SU-DHL-6 (cell line): ENCODE results near the gene NPTXR.
"Not testable (repeated sequence)": the region's sequence is repeated elsewhere in the genome, so short reads cannot be mapped to it uniquely, and the experiment has no call there.

ENCODE experiments used
- H2AFZ ChIP-seq: fragments of 200-600 bp; sonication (generic); 2 replicates; pipeline ENCODE4 v1.6.1; 2014; ENCODE audit warnings: low read depth, mild to moderate bottlenecking, moderate library complexity, mixed read lengths, antibody characterized with exemption, low read length; ENCODE audit not compliant: severe bottlenecking
- H3F3A ChIP-seq: fragments of 200-600 bp; shearing (Covaris generic); 2 replicates; pipeline ENCODE4 v1.6.0; 2016; ENCODE audit warnings: antibody characterized with exemption, mild to moderate bottlenecking; ENCODE audit not compliant: insufficient read depth
- H3K27ac ChIP-seq: fragments of 200-600 bp; sonication (generic); 2 replicates; pipeline ENCODE4 v1.5.1; 2016; ENCODE audit warnings: low read depth, mild to moderate bottlenecking, low read length, moderate library complexity, mixed read lengths
- H3K27me3 ChIP-seq: fragments of 200-600 bp; sonication (generic), shearing (Covaris generic); 2 replicates; pipeline ENCODE4 v1.6.0; 2014; ENCODE audit warnings: mild to moderate bottlenecking, low read length
- H3K36me3 ChIP-seq: fragments of 200-600 bp; sonication (generic); 2 replicates; pipeline ENCODE4 v1.6.1; 2014; ENCODE audit warnings: mild to moderate bottlenecking, low read length, mixed read lengths
- H3K4me2 ChIP-seq: fragments of 300-600, 200-600 bp; shearing (Covaris generic), sonication (generic); 2 replicates; pipeline ENCODE4 v1.6.0; 2014; ENCODE audit warnings: low read length, low read depth, mild to moderate bottlenecking; ENCODE audit not compliant: poor library complexity, severe bottlenecking
- H3K4me3 ChIP-seq: fragments of 200-600 bp; sonication (generic); 2 replicates; pipeline ENCODE4 v1.5.1; 2014; ENCODE audit warnings: antibody characterized with exemption, low read length, mild to moderate bottlenecking, mixed read lengths; ENCODE audit not compliant: insufficient read depth, poor library complexity, severe bottlenecking
- H3K79me2 ChIP-seq: fragments of 200-600 bp; sonication (generic); 2 replicates; pipeline ENCODE4 v1.6.1; 2014; ENCODE audit warnings: mild to moderate bottlenecking, low read length, moderate library complexity; ENCODE audit not compliant: insufficient read depth
- H3K9ac ChIP-seq: fragments of 200-600 bp; sonication (generic); 2 replicates; pipeline ENCODE4 v1.7.0; 2014; ENCODE audit warnings: mild to moderate bottlenecking, low read length
- H3K9me2 ChIP-seq: fragments of 200-600 bp; sonication (generic); replicated peaks from 2 replicates; pipeline ENCODE4 v1.6.1; 2014; ENCODE audit warnings: low read length; ENCODE audit not compliant: insufficient read depth
- H3K9me3 ChIP-seq: fragments of 200-600 bp; sonication (generic); 2 replicates; pipeline ENCODE4 v1.6.1; 2014; ENCODE audit warnings: low read length, mixed read lengths; ENCODE audit not compliant: insufficient read depth
- H4K20me1 ChIP-seq: fragments of 200-600 bp; sonication (generic); 2 replicates; pipeline ENCODE4 v1.6.1; 2014; ENCODE audit warnings: low read depth, mild to moderate bottlenecking, antibody characterized with exemption, low read length, moderate library complexity, mixed read lengths
- EZH2phosphoT487 ChIP-seq: fragments of 200-600 bp; sonication (generic), shearing (Covaris generic); conservative IDR thresholded peaks from 2 replicates; pipeline ENCODE4 v1.6.1; 2018; ENCODE audit warnings: mild to moderate bottlenecking, antibody characterized with exemption, low read length, moderate library complexity, mixed read lengths
- TF ChIP-seq, protein P1 (sequence below): fragments of 200-600 bp; sonication (generic); IDR thresholded peaks from one replicate; pipeline ENCODE4 v1.5.1; 2017; ENCODE audit warnings: antibody characterized with exemption, mild to moderate bottlenecking, low read length, moderate library complexity; ENCODE audit not compliant: insufficient read depth, poor library complexity, severe bottlenecking

NPTXR gene

DNA sequence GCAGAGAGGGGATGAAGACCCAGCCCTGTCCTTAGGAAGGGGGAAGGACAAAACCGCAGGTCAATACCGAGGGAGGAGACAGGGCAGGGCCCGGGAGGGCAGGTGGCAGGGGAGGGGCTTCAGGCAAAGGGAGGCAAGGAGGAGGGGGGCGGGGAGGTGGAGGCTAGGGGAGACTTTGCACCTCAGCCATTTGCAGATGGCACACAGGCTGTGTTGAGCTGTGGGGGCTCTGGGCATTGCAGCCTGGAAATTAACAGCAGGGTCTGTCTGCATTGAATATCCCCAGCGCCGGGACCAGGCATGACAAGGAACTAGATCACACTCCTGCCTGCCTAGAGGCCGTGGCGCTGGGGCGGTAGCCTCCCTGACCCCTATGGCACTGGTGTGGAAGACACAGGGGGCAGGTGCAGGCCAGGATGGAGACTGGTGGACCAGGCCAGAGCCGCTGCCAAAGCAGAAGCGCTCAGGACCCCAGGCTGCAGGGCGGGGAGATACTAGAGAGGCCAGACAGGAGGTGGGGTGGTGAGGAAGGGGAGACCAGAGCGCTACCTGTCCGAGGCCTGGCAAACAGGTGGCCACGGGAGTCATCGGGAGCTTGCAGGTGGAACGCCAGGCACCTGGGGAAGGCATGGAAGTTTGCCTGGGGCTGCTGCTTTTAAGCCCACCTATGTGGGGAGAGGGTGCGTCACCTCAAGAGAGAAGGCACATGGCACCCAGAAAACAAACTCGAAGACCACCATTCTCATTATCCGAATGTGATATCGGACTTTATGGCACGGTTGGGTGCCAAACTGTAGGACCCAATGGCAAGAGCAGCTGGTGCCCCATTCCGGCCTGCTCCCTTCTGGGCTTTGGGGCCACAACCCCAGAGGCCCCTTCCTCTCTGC is 16.7 kb upstream of the NPTXR start:
- TF ChIP-seq, protein P1, sequence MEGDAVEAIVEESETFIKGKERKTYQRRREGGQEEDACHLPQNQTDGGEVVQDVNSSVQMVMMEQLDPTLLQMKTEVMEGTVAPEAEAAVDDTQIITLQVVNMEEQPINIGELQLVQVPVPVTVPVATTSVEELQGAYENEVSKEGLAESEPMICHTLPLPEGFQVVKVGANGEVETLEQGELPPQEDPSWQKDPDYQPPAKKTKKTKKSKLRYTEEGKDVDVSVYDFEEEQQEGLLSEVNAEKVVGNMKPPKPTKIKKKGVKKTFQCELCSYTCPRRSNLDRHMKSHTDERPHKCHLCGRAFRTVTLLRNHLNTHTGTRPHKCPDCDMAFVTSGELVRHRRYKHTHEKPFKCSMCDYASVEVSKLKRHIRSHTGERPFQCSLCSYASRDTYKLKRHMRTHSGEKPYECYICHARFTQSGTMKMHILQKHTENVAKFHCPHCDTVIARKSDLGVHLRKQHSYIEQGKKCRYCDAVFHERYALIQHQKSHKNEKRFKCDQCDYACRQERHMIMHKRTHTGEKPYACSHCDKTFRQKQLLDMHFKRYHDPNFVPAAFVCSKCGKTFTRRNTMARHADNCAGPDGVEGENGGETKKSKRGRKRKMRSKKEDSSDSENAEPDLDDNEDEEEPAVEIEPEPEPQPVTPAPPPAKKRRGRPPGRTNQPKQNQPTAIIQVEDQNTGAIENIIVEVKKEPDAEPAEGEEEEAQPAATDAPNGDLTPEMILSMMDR, result no peak
- no peak for TF ChIP-seq EZH2phosphoT487
- Histone ChIP-seq H3K4me2 (no peak overlapping the region), H3K36me3 (no peaks in the 10 kb centered on the region), H3K9me2 (no peaks in the 10 kb centered on the region), H3K9me3 (no peaks in the 10 kb centered on the region), H3K27me3 (no peaks in the 10 kb centered on the region), H3K9ac (no peak overlapping the region), H3K4me3 (no peak overlapping the region), H3K79me2 (no peaks in the 10 kb centered on the region), H2AFZ (no peak overlapping the region), H3K27ac (no peak overlapping the region), H3F3A (peaks cover 11% of the 10 kb centered on the region; the same call in 1 of the 2 replicates), H4K20me1 (no peaks in the 10 kb centered on the region)

DNA sequence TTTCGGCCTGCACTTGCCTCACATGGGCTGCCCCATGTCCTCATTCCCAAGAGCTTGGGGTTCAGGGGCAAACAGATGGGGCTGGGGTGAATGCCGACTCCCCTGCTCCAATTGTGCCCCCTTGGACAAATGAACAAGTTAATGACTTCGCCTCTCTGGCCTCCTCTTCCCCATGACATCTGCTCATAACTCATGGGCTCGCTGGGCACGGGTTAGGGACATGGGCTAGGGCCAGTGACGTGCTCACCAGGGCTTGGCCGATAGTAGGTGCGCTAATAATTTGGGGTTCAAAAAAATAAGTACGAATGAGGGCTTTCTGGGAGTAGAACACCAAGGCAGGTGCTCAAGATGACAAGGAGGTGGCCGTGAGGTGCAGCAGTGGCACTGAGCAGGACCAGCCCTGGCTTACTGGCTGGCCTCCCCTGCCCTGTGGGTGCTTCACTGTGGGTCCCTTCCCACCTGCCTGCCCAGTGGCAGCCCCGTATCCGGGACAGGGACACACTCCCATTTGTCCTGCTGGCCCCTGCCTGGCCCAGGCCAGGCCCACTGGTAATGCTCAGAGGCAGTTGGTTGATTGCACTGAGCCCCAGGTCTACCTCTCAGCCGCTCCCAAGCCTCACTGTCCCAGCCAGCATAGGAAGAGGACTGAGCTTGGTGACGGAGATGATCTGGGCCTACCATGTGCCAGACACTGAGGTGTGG is 15.9 kb upstream of the NPTXR start:
- H4K20me1 ChIP-seq, result no peaks in the 10 kb centered on the region
- H3K4me3 ChIP-seq, result no peak overlapping the region
- no peak overlapping the region for H3K27ac ChIP-seq
- H3K9me2 ChIP-seq, result no peaks in the 10 kb centered on the region
- H2AFZ ChIP-seq, result no peak overlapping the region
- TF ChIP-seq, protein P1, result no peak
- H3K79me2 ChIP-seq, result no peaks in the 10 kb centered on the region
- H3F3A ChIP-seq, result peaks cover 11% of the 10 kb centered on the region; the same call in 1 of the 2 replicates
- no peaks in the 10 kb centered on the region for H3K36me3 ChIP-seq
- H3K27me3 ChIP-seq, result no peaks in the 10 kb centered on the region
- H3K9me3 ChIP-seq, result no peaks in the 10 kb centered on the region
- H3K4me2 ChIP-seq, result no peak overlapping the region
- H3K9ac ChIP-seq, result no peak overlapping the region

DNA sequence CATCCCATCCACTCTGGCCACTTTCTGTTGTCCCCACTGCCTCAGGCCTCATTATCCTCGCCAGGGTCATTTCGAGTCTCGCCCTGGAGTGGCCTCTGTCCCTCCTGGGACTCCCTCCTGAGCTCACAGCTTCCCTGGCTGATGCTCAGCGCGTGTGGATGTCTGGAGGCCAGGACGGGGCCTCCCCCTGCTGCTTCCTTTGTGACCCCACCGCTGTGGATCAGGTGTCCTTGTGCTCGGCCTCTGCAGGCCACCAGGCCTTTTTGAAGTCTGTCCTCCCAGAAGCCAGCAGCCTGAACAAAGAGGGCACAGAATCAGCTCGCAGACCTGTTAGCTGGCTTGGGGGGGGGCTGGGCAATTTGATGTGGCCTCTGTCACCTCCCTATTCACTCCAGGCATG is 14.7 kb upstream of the NPTXR start:
- Histone ChIP-seq H3K9me3 (no peaks in the 10 kb centered on the region), H4K20me1 (no peaks in the 10 kb centered on the region), H3K9ac (no peak overlapping the region), H2AFZ (no peak overlapping the region), H3K27ac (no peak overlapping the region), H3K4me3 (no peak overlapping the region), H3K27me3 (no peaks in the 10 kb centered on the region), H3K4me2 (no peak overlapping the region), H3K36me3 (no peaks in the 10 kb centered on the region), H3K79me2 (no peaks in the 10 kb centered on the region), H3K9me2 (no peaks in the 10 kb centered on the region), H3F3A (peaks cover 11% of the 10 kb centered on the region; the same call in 1 of the 2 replicates)
- no peak for TF ChIP-seq EZH2phosphoT487
- TF ChIP-seq, protein P1, result no peak

DNA sequence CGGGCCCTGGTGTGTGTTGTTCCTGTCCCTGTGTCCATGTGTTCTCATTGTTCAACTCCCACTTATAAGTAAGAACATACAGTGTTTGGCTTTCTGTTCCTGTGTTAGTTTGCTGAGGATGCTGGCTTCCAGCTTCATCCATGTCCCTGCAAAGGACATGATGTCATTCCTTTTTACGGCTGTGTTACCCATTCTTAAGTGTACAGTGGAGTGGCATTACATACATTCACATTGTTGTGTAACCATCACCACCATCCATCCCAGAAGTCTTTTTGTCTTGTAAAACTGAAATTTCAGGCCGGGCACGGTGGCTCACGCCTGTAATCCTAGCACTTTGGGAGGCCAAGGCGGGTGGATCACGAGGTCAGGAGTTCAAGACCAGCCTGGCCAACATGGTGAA is 10.6 kb upstream of the NPTXR start:
- not testable (repeated sequence) for H3K9ac ChIP-seq, H4K20me1 ChIP-seq, H3F3A ChIP-seq, H3K36me3 ChIP-seq, H3K9me3 ChIP-seq, H3K4me2 ChIP-seq, H3K27ac ChIP-seq, H3K79me2 ChIP-seq, H3K27me3 ChIP-seq, H3K9me2 ChIP-seq, H2AFZ ChIP-seq, H3K4me3 ChIP-seq

DNA sequence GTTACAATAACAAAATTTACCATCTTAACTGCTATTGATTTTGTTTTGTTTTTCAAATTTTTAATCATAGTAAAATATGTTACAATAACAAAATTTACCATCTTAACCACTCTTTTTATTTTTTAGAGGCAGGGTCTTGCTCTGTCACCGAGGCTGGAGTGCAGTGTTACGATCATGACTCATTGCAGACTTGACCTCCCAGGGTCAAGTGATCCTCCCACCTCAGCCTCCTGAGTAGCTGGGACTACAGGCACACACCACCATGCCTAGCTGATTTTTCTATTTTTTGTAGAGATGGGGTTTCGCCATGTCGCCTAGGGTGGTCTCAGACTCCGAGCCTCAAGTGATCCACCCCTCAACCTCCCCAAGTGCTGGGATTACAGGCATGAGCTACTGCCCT is 10.1 kb upstream of the NPTXR start:
- not testable (repeated sequence) for H2AFZ ChIP-seq, H3K36me3 ChIP-seq, H3K9me2 ChIP-seq, H3K9ac ChIP-seq, H3K27me3 ChIP-seq, H4K20me1 ChIP-seq, H3K27ac ChIP-seq, H3F3A ChIP-seq, H3K79me2 ChIP-seq, H3K4me2 ChIP-seq, H3K9me3 ChIP-seq, H3K4me3 ChIP-seq
